ENCODE results near the gene NSUN7. TPM values are rescaled to one million over a fixed set of nuclear protein-coding genes. Genes with fewer than 3 reads are reported as not detected.

Gene NSUN7
- total and polyA plus RNA-seq, 2 of the 13 experiments (the other 11 are each of a cell fraction or from before 2014, with no cell fraction given), result 0.05 TPM; not detected in 1

- TF ChIP-seq CEBPZ (IDR thresholded peaks at IDR 0.05; ENCODE audit: low read length), result no peak
- no peak for TF ChIP-seq ZNF784 (CRISPR knock-in tag; IDR thresholded peaks at IDR 0.05; ENCODE audit: borderline replicate concordance)
- no peak for TF ChIP-seq ZFP90 (CRISPR knock-in tag; IDR thresholded peaks at IDR 0.05; ENCODE audit: borderline replicate concordance)
- TF ChIP-seq ZNF720 (CRISPR knock-in tag; IDR thresholded peaks at IDR 0.05), result no peak
- 0 out of 2 replicates have a peak, but pooled peaks have one; percentile 19 for TF ChIP-seq PAXIP1 (CRISPR knock-in tag; conservative IDR thresholded peaks at IDR 0.05)
- TF ChIP-seq ZNF468 (CRISPR knock-in tag; IDR thresholded peaks at IDR 0.05), result no peak
- TF ChIP-seq SOX13 (IDR thresholded peaks at IDR 0.05), result no peak
- no peak for TF ChIP-seq SOX13 (CRISPR knock-in tag; conservative IDR thresholded peaks at IDR 0.05 in 1 of 2, IDR thresholded peaks at IDR 0.05 in 1 of 2)
- TF ChIP-seq TRAFD1 (CRISPR knock-in tag; IDR thresholded peaks at IDR 0.05; ENCODE audit: borderline replicate concordance), result no peak
- TF ChIP-seq ZBTB37 (CRISPR knock-in tag; IDR thresholded peaks at IDR 0.05), result no peak
- TF ChIP-seq HMGXB3 (CRISPR knock-in tag; IDR thresholded peaks at IDR 0.05; ENCODE audit: borderline replicate concordance), result no peak
- TF ChIP-seq ARNTL (CRISPR knock-in tag; IDR thresholded peaks at IDR 0.05), result no peak
- TF ChIP-seq RAD51 (IDR thresholded peaks at IDR 0.05; ENCODE audit: borderline replicate concordance), result no peak
Measured at GRCh38 chr4:40731792-40732245, 17.9 kb upstream of the NSUN7 start (continued).

Measured in HepG2 (cell line).